ENCODE data around the gene EDC4.

Gene EDC4

GRCh38 chr16:67872631-67873434 lies at the start of gene EDC4:
Gene EDC4 (plus strand): TSS chr16:67873052. CDS start chr16:67873262, 210 bp downstream.
- DNase-seq (ENCODE audit: extremely low read depth, insufficient read length): peak; percentile 89
- TF ChIP-seq CTCF (IDR thresholded peaks at IDR 0.05; ENCODE audit: insufficient read depth, low read length, poor library complexity, severe bottlenecking): no peak

GRCh38 chr16:67825119-67825518 lies 47.7 kb upstream of the EDC4 start:
- no peak for TF ChIP-seq CTCF (IDR thresholded peaks at IDR 0.05; ENCODE audit: insufficient read depth, low read length, poor library complexity, severe bottlenecking)
- Histone ChIP-seq H3K36me3 (ENCODE audit: control insufficient read depth, insufficient read depth, low read length) (peaks cover 15% of the 10 kb centered on the region), H3K4me3 (replicated peaks; ENCODE audit: low read depth, low read length) (no peak overlapping the region), H3K27me3 (replicated peaks; ENCODE audit: control insufficient read depth, insufficient read depth, low read length) (no peaks in the 10 kb centered on the region)
- DNase-seq (ENCODE audit: extremely low read depth, insufficient read length): no peak

More at GRCh38 chr16:67872631-67873434, at the start of gene EDC4:
- H3K27me3 ChIP-seq (replicated peaks; ENCODE audit: control insufficient read depth, insufficient read depth, low read length): no peaks in the 10 kb centered on the region
- peaks cover 28% of the 10 kb centered on the region for H3K36me3 ChIP-seq (ENCODE audit: control insufficient read depth, insufficient read depth, low read length)
- peak within 1 kb of the TSS; percentile 92 for H3K4me3 ChIP-seq (replicated peaks; ENCODE audit: low read depth, low read length)

- no peak for DNase-seq (ENCODE audit: extremely low read depth, insufficient read length)
- no peak for TF ChIP-seq CTCF (IDR thresholded peaks at IDR 0.05; ENCODE audit: insufficient read depth, low read length, poor library complexity, severe bottlenecking)
- H3K36me3 ChIP-seq (ENCODE audit: control insufficient read depth, insufficient read depth, low read length): peaks cover 19% of the 10 kb centered on the region
Measured at GRCh38 chr16:67825906-67826305, 46.9 kb upstream of the EDC4 start.

GRCh38 chr16:67828651-67829050 lies 44.2 kb upstream of the EDC4 start:
- no peak for DNase-seq (ENCODE audit: extremely low read depth, insufficient read length)
- Histone ChIP-seq H3K27me3 (replicated peaks; ENCODE audit: control insufficient read depth, insufficient read depth, low read length) (no peaks in the 10 kb centered on the region), H3K4me3 (replicated peaks; ENCODE audit: low read depth, low read length) (no peak overlapping the region), H3K36me3 (ENCODE audit: control insufficient read depth, insufficient read depth, low read length) (peaks cover 19% of the 10 kb centered on the region)
- no peak for TF ChIP-seq CTCF (IDR thresholded peaks at IDR 0.05; ENCODE audit: insufficient read depth, low read length, poor library complexity, severe bottlenecking)

More at GRCh38 chr16:67825906-67826305, 46.9 kb upstream of the EDC4 start:
- no peaks in the 10 kb centered on the region for H3K27me3 ChIP-seq (replicated peaks; ENCODE audit: control insufficient read depth, insufficient read depth, low read length)
- no peak overlapping the region for H3K4me3 ChIP-seq (replicated peaks; ENCODE audit: low read depth, low read length)

GRCh38 chr16:67833030-67833414 lies 39.8 kb upstream of the EDC4 start:
- DNase-seq (ENCODE audit: extremely low read depth, insufficient read length): no peak
- Histone ChIP-seq H3K36me3 (ENCODE audit: control insufficient read depth, insufficient read depth, low read length) (peaks cover 13% of the 10 kb centered on the region), H3K4me3 (replicated peaks; ENCODE audit: low read depth, low read length) (peak overlapping the region; percentile 74), H3K27me3 (replicated peaks; ENCODE audit: control insufficient read depth, insufficient read depth, low read length) (no peaks in the 10 kb centered on the region)
- TF ChIP-seq CTCF (IDR thresholded peaks at IDR 0.05; ENCODE audit: insufficient read depth, low read length, poor library complexity, severe bottlenecking): no peak
